Ascending aorta (tissue), 2 donors: ENCODE measurements around the gene IRF2. TPM values are rescaled to one million over a fixed set of nuclear protein-coding genes. Genes with fewer than 3 reads are reported as not detected.

Experiments used
- DNase-seq, 2 donors: peaks; one replicate each; pipeline ENCODE4 v3.0.0-alpha.2; 2019; ENCODE audit warnings: low spot score in 2 of 2
- H3K27ac ChIP-seq, 2 donors: fragments of 200-600 bp; sonication (generic); one replicate each; pipeline ENCODE4 v1.5.1; 2016 to 2017; ENCODE audit warnings: mild to moderate bottlenecking in 1 of 2
- H3K27me3 ChIP-seq: fragments of 200-600 bp; sonication (generic); one replicate; pipeline ENCODE4 v1.5.1; 2017
- H3K36me3 ChIP-seq, 2 donors: fragments of 200-600 bp; sonication (generic); one replicate each; pipeline ENCODE4 v1.5.1; 2016
- H3K4me1 ChIP-seq, 2 donors: fragments of 200-600 bp; sonication (generic); one replicate each; pipeline ENCODE4 v1.5.1; 2016 to 2017; ENCODE audit warnings: mild to moderate bottlenecking in 1 of 2
- H3K4me3 ChIP-seq, 2 donors: fragments of 200-600 bp; sonication (generic); one replicate each; pipeline ENCODE4 v1.5.1; 2016 to 2017; ENCODE audit warnings: mild to moderate bottlenecking in 1 of 2
- H3K9me3 ChIP-seq, 2 donors: fragments of 200-600 bp; sonication (generic); one replicate each; pipeline ENCODE4 v1.5.1; 2016
- CTCF ChIP-seq, 3 experiments: fragments of 200-600 bp in 2 of 3; fragments of 450-650 bp in 1 of 3; sonication (generic) in 2 of 3; IDR thresholded peaks; one replicate each; pipeline ENCODE4 v1.5.1; 2016 to 2019; ENCODE audit warnings: antibody characterized with exemption in 3 of 3, mild to moderate bottlenecking in 1 of 3, moderate library complexity in 1 of 3
- intact Hi-C: fragments of 100-400 bp; cut with DNase I; formaldehyde crosslinking; loops from one replicate; pipeline ENCODE4 v1.15.1; 2023
- total RNA-seq: library from RNA; depleted of rRNA; stranded (reverse); fragments of >200 nt; gene quantifications from one replicate; pipeline ENCODE4 v1.1.0, GENCODE V29; 2016

IRF2 gene
- total RNA-seq, 1 donor from 2014 or later: 39.6 TPM

- H3K4me3 ChIP-seq: no peak overlapping the region
- H3K4me1 ChIP-seq: no peaks in the 10 kb centered on the region
- H3K36me3 ChIP-seq: no peaks in the 10 kb centered on the region
- no peak for DNase-seq
- H3K9me3 ChIP-seq: peaks cover 0 to 7% of the 10 kb centered on the region in 2 donors
- H3K27me3 ChIP-seq: no peaks in the 10 kb centered on the region
- no peak overlapping the region for H3K27ac ChIP-seq
- intact Hi-C loops: no loop called here
- no peak for TF ChIP-seq CTCF (IDR thresholded peaks at IDR 0.05)
Measured at GRCh38 chr4:184337907-184338306, 136.4 kb downstream of the IRF2 start.

Other genes starting within 250 kb of the IRF2 start
- gene CASP3, start 174.9 kb upstream of the IRF2 start, total RNA-seq: 1.5 TPM
- gene PRIMPOL, start 175.2 kb upstream of the IRF2 start, total RNA-seq: 12.5 TPM